Astrocyte of the spinal cord (primary cell): ENCODE results near the gene TGIF2.
"Not testable (repeated sequence)": the region's sequence is repeated elsewhere in the genome, so short reads cannot be mapped to it uniquely, and the experiment has no call there.

Source experiments
- DNase-seq: peaks from one replicate; pipeline ENCODE4 v3.0.0; 2011; ENCODE audit warnings: low read depth, low spot score
- H3K4me3 ChIP-seq: 2 replicates; pipeline ENCODE4 v1.5.1; 2011; ENCODE audit warnings: low read depth, mild to moderate bottlenecking, low read length, moderate library complexity
- CTCF ChIP-seq: IDR thresholded peaks from 2 replicates; pipeline ENCODE4 v1.5.1; 2012; ENCODE audit warnings: low read depth, mild to moderate bottlenecking, low read length, inconsistent platforms
- in situ Hi-C: cut with HindIII; loops from 2 replicates; pipeline ENCODE4 v1.10.0; 2017; ENCODE audit warnings: low sequenced_read_pairs

Gene TGIF2

GRCh38 chr20:36605399-36606157, 32.2 kb downstream of the TGIF2 start, which contains the start of gene RAB5IF:
Gene RAB5IF, plus strand, starts transcription at chr20:36605779. Its CDS starts 173 bp downstream, at chr20:36605952.
- H3K4me3 ChIP-seq = peak within 1 kb of the TSS; percentile 90
- peak; percentile 99 for DNase-seq
- in situ Hi-C loops = no loop called here
- TF ChIP-seq CTCF = peak; percentile 86

- H3K4me3 ChIP-seq = peak overlapping the region; percentile 90
- peak; percentile 9 for DNase-seq
- in situ Hi-C loops = no loop called here
- no peak for TF ChIP-seq CTCF
Measured at GRCh38 chr20:36606158-36607066, 33.0 kb downstream of the TGIF2 start.

- no peak overlapping the region for H3K4me3 ChIP-seq
- TF ChIP-seq CTCF = no peak
- no peak for DNase-seq
- in situ Hi-C loops = no loop called here
Measured at GRCh38 chr20:36607586-36608387, 34.4 kb downstream of the TGIF2 start.

GRCh38 chr20:36608388-36608728, 35.0 kb downstream of the TGIF2 start:
- H3K4me3 ChIP-seq, DNase-seq, in situ Hi-C loops: not testable (repeated sequence)

GRCh38 chr20:36611625-36612024, 38.2 kb downstream of the TGIF2 start:
- TF ChIP-seq CTCF = no peak
- H3K4me3 ChIP-seq = no peak overlapping the region
- in situ Hi-C loops = no loop called here
- no peak for DNase-seq

GRCh38 chr20:36613974-36614373, 40.6 kb downstream of the TGIF2 start:
- in situ Hi-C loops = no loop called here
- H3K4me3 ChIP-seq = no peak overlapping the region
- TF ChIP-seq CTCF = no peak
- no peak for DNase-seq
